AG09309 (cell line): ENCODE data around the gene GRK5.

Source experiments
- DNase-seq: peaks from one replicate; pipeline ENCODE4 v3.0.0-alpha.2; 2010; ENCODE audit warnings: low read depth
- H3K4me3 ChIP-seq: 2 replicates; pipeline ENCODE4 v1.5.1; 2011; ENCODE audit warnings: mild to moderate bottlenecking, low read depth, low read length, moderate library complexity; ENCODE audit not compliant: control insufficient read depth
- TF ChIP-seq, protein P1 (sequence below): IDR thresholded peaks from 2 replicates; pipeline ENCODE4 v1.5.1; 2011; ENCODE audit warnings: mild to moderate bottlenecking, low read depth, low read length, inconsistent platforms; ENCODE audit not compliant: insufficient read depth, control insufficient read depth; ENCODE audit errors: missing control alignments

Gene GRK5

GRCh38 chr10:119241066-119241465, 33.7 kb downstream of the GRK5 start:
- H3K4me3 ChIP-seq = no peak overlapping the region
- no peak for DNase-seq
- TF ChIP-seq, protein P1, sequence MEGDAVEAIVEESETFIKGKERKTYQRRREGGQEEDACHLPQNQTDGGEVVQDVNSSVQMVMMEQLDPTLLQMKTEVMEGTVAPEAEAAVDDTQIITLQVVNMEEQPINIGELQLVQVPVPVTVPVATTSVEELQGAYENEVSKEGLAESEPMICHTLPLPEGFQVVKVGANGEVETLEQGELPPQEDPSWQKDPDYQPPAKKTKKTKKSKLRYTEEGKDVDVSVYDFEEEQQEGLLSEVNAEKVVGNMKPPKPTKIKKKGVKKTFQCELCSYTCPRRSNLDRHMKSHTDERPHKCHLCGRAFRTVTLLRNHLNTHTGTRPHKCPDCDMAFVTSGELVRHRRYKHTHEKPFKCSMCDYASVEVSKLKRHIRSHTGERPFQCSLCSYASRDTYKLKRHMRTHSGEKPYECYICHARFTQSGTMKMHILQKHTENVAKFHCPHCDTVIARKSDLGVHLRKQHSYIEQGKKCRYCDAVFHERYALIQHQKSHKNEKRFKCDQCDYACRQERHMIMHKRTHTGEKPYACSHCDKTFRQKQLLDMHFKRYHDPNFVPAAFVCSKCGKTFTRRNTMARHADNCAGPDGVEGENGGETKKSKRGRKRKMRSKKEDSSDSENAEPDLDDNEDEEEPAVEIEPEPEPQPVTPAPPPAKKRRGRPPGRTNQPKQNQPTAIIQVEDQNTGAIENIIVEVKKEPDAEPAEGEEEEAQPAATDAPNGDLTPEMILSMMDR = no peak

GRCh38 chr10:119242186-119242585, 34.8 kb downstream of the GRK5 start:
- TF ChIP-seq, protein P1 = no peak
- no peak for DNase-seq
- no peak overlapping the region for H3K4me3 ChIP-seq

- TF ChIP-seq, protein P1 = no peak
- no peak overlapping the region for H3K4me3 ChIP-seq
- DNase-seq = no peak
Observed at GRCh38 chr10:119243488-119243887, 36.1 kb downstream of the GRK5 start.

DNA sequence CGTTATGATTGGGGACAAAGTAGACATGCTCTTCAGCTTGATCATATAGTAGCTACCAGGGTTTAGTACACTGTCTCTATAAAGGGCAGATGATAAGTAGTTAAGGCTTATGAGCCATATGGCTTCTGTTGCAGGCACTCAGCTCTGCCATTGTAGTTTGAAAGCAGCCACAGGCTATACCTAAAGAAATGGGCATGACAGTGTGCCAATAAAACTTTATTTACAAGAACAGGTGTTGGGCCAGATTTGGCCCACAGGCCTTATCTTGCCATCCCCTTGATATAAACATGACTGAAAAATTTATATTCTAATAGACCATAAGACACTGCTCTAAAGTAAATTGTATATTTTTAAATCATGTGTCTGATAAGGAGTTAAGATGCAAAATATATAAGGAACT, 36.6 kb downstream of the GRK5 start:
- DNase-seq = no peak
- TF ChIP-seq, protein P1 = no peak
- H3K4me3 ChIP-seq = no peak overlapping the region

GRCh38 chr10:119245272-119245671, 37.9 kb downstream of the GRK5 start:
- TF ChIP-seq, protein P1 = no peak
- H3K4me3 ChIP-seq = no peak overlapping the region
- DNase-seq = no peak

- TF ChIP-seq, protein P1 = peak; percentile 4
- DNase-seq = peak; percentile 78
- H3K4me3 ChIP-seq = no peak overlapping the region
Observed at GRCh38 chr10:119246862-119247549, 39.6 kb downstream of the GRK5 start.
